Mesodermal cell (in vitro differentiated cells): ENCODE measurements around the gene TMEM35A. TPM values are rescaled to one million over a fixed set of nuclear protein-coding genes. Genes with fewer than 3 reads are reported as not detected.
"Not testable (repeated sequence)": the region's sequence is repeated elsewhere in the genome, so short reads cannot be mapped to it uniquely, and the experiment has no call there.

Source experiments
- H3K27ac ChIP-seq: 2 replicates; pipeline ENCODE4 v1.7.0; 2013; ENCODE audit warnings: mild to moderate bottlenecking, low read depth, low read length, moderate library complexity; ENCODE audit not compliant: severe bottlenecking
- H3K36me3 ChIP-seq: 2 replicates; pipeline ENCODE4 v1.7.1; 2013; ENCODE audit warnings: mild to moderate bottlenecking, low read length, moderate library complexity; ENCODE audit not compliant: control insufficient read depth, insufficient read depth
- H3K4me1 ChIP-seq: one replicate; pipeline ENCODE4 v1.7.1; 2013; ENCODE audit warnings: mild to moderate bottlenecking, low read length; ENCODE audit not compliant: insufficient read depth, control insufficient read depth, poor library complexity, severe bottlenecking
- H3K4me3 ChIP-seq: 2 replicates; pipeline ENCODE4 v1.7.0; 2013; ENCODE audit warnings: low read length, control low read depth, mild to moderate bottlenecking; ENCODE audit not compliant: insufficient read depth, poor library complexity, severe bottlenecking; ENCODE audit errors: extremely low read depth
- H3K9me3 ChIP-seq: 2 replicates; pipeline ENCODE4 v1.7.1; 2013; ENCODE audit warnings: mild to moderate bottlenecking, low read length, moderate library complexity; ENCODE audit not compliant: control insufficient read depth
- WGBS, 2 experiments: methylation state at CpG; one replicate each; pipeline ENCODE4 v1.1.5; 2013; ENCODE audit warnings: missing lambda C conversion rate in 2 of 2; ENCODE audit not compliant: insufficient coverage in 2 of 2; 5-methylcytosine and 5-hydroxymethylcytosine counted together
- polyA plus RNA-seq, 2 experiments: library from polyadenylated mRNA; stranded (reverse); fragments of 50-300 nt; gene quantifications; one replicate each; pipeline ENCODE4 v1.2.3, GENCODE V29; 2013

The TMEM35A gene
- 8.7 TPM for polyA plus RNA-seq (2013, experiment 1 of 2)
- 7.1 TPM for polyA plus RNA-seq (2013, experiment 2 of 2)

DNA sequence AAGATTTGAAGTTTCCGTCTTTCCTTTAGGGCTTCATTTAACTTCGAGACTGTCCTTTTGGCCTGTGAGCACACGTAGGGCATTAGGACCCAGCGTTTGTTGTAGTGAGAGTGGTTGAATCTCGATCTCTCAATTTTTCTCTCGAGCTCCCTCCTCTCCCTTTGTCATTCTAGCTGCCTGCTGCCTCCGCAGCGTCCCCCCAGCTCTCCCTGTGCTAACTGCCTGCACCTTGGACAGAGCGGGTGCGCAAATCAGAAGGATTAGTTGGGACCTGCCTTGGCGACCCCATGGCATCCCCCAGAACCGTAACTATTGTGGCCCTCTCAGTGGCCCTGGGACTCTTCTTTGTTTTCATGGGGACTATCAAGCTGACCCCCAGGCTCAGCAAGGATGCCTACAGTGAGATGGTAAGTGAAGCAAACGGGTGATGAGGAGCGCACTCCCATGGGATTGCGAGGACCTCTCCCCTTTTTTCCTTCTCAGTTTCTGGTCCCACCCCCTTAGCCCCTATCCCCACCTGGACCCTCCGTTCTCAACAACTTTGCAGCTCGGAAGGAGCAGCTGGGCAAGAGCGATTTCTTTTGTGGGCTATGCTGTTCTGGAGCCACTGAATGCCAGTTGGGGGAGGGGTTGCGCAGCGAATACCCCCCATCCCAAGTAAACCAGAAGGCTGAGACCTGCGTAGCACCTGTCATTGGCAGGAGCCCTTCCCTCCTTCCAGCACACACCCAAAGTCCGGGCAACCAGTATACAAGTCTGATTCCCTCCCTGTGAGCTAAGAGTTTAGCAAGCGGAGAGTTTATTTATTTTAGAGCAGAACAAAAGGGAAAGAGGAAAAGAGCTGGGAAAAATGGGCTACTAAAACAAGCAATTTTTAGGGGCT is at the start of gene TMEM35A:
Gene TMEM35A (plus strand): TSS at position 164 of the 883 bp plus-strand sequence. CDS start 124 bp downstream, at position 288.
- no peaks in the 10 kb centered on the region for H3K36me3 ChIP-seq
- H3K27ac ChIP-seq: no peak within 1 kb of the TSS
- H3K4me3 ChIP-seq: peak within 1 kb of the TSS; percentile 36
- H3K4me1 ChIP-seq: peaks cover 6% of the 10 kb centered on the region
- WGBS, 2 experiments: 17% methylated on average over 1 of the region's 23 CpGs; no CpG with 5 or more reads in 1 of the 2 experiments
- no peaks in the 10 kb centered on the region for H3K9me3 ChIP-seq

GRCh38 chrX:101029665-101030064 is 49.0 kb upstream of the TMEM35A start:
- WGBS, 2 experiments: 100% methylated on average over 1 of the region's 1 CpG; no CpG with 5 or more reads in 1 of the 2 experiments
- H3K4me3 ChIP-seq: no peak overlapping the region
- H3K36me3 ChIP-seq: peaks cover 10% of the 10 kb centered on the region
- no peaks in the 10 kb centered on the region for H3K4me1 ChIP-seq
- H3K27ac ChIP-seq: no peak overlapping the region
- no peaks in the 10 kb centered on the region for H3K9me3 ChIP-seq

DNA sequence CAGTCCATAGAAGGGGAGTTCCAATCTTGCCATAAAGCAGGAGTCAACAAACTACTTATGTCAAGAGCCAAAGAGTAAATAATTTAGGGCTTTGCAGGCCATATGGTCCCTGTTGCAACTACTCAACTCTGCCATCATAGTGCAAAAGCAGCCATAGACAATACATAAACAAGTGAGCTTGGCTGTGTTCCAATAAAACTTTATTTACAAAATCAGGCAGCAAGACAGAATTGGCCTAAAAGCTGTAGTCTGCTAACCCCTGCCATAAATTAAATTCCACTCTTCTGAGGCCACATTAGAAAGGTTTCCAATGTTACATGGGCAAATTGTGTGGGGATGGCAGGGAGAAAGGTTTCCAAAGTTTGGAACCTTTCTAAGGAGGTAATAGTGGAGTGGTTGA is 41.4 kb upstream of the TMEM35A start:
- Histone ChIP-seq H3K4me1 (no peaks in the 10 kb centered on the region), H3K36me3 (peaks cover 17% of the 10 kb centered on the region), H3K27ac (no peak overlapping the region), H3K9me3 (no peaks in the 10 kb centered on the region), H3K4me3 (no peak overlapping the region)

GRCh38 chrX:101040197-101040596 is 38.5 kb upstream of the TMEM35A start:
- no peaks in the 10 kb centered on the region for H3K4me1 ChIP-seq
- 88% methylated on average over 3 of the region's 4 CpGs; no CpG with 5 or more reads in 1 of the 2 experiments for WGBS, 2 experiments

DNA sequence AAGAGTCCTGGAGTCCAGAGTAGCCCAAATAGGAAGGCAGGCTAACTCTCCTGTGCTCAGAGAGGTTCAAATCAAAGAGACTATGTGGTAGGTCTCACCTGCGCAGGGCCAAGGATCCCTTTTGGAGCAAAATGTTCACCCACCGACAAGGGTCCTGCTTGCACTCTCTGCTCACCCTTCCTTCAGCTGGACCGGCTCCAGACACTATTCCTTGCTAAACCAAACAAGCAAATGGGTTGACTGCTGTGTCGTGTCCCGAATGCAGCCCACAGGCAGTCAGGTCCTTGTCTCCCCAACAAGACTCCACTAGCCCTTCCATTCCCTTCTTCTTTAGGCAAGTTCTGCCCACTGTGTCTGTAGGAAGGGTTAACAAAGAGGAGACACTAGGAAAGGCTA is 27.5 kb upstream of the TMEM35A start:
- no peaks in the 10 kb centered on the region for H3K4me1 ChIP-seq
- H3K27ac ChIP-seq: no peak overlapping the region
- H3K4me3 ChIP-seq: peak overlapping the region; percentile 48
- H3K9me3 ChIP-seq: no peaks in the 10 kb centered on the region
- H3K36me3 ChIP-seq: no peaks in the 10 kb centered on the region
- 53% methylated on average over 3 of the region's 5 CpGs; no CpG with 5 or more reads in 1 of the 2 experiments for WGBS, 2 experiments

More at GRCh38 chrX:101040197-101040596, 38.5 kb upstream of the TMEM35A start:
- Histone ChIP-seq H3K9me3 (no peaks in the 10 kb centered on the region), H3K27ac (no peak overlapping the region), H3K4me3 (no peak overlapping the region), H3K36me3 (peaks cover 14% of the 10 kb centered on the region)

- no peaks in the 10 kb centered on the region for H3K4me1 ChIP-seq
- H3K27ac ChIP-seq: no peak within 1 kb of the TSS
- no peaks in the 10 kb centered on the region for H3K9me3 ChIP-seq
- 0% methylated on average over 3 to 8 of the region's 43 CpGs for WGBS, 2 experiments
- peak within 1 kb of the TSS; percentile 48 for H3K4me3 ChIP-seq
- no peaks in the 10 kb centered on the region for H3K36me3 ChIP-seq
These were observed 27.0 kb upstream of the TMEM35A start, which contains the start of gene TRMT2B for GRCh38 chrX:101051549-101052302. Gene TRMT2B (minus strand): TSS chrX:101052111. CDS start chrX:101042289, 9,822 bp downstream.

DNA sequence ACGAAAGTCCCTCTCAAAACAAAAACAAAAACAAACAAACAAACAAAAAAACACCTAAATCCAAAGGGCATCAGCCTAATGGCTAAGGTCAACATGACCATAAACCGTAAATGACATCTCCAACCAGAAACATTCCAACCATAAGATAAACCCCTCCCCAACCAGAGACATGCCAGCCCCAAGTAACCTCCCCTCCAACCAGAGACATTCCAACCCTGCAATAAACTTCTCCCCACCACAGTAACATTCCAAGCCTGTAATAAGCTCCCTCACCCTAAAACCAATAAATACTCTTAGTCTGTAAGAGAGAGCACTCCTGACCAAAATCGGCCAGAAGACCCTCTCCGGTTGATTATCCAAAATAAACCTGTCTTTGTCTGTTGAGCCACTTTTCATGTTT is 22.1 kb upstream of the TMEM35A start:
- no CpG with 5 or more reads among the region's 4 CpGs for WGBS, 2 experiments
- peak overlapping the region; percentile 29 for H3K27ac ChIP-seq
- H3K9me3 ChIP-seq, H3K4me1 ChIP-seq, H3K36me3 ChIP-seq, H3K4me3 ChIP-seq: not testable (repeated sequence)

DNA sequence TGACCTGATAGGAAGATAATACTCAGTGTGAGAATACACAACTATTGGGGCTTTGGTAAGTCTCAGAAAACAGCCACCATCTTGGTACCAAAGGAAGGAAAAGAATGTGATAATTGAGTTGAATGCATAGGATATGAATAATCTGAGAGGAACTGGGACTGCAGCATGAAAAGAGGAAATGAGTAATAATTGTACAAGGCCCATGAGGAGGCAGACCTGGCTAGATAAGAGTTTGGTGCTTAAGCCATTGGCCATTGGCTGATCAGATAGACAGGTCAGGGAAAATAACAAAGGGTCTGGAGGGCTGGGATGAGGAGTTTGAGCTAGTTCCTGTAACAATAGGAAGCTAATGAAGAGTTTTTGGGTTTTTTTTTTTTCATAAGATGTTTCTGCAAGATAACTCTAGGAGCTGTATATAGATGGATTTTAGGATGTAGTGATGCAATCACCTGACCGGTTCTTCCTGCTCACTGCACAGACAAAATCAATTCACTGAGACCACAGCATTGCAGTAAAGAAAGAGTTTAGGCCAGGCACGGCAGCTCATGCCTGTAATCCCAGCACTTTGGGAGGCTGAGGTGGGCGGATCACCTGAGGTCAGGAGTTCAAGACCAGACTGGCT is 21.5 kb upstream of the TMEM35A start:
- Histone ChIP-seq H3K9me3 (no peaks in the 10 kb centered on the region), H3K4me1 (peaks cover 3% of the 10 kb centered on the region), H3K27ac (peak overlapping the region; percentile 29), H3K36me3 (no peaks in the 10 kb centered on the region), H3K4me3 (no peak overlapping the region)
- WGBS, 2 experiments: no CpG with 5 or more reads among the region's 3 CpGs

- Histone ChIP-seq H3K36me3 (no peaks in the 10 kb centered on the region), H3K9me3 (no peaks in the 10 kb centered on the region), H3K4me1 (peaks cover under 1% of the 10 kb centered on the region), H3K27ac (no peak overlapping the region), H3K4me3 (no peak overlapping the region)
These were observed 16.5 kb upstream of the TMEM35A start for GRCh38 chrX:101062176-101062575.

DNA sequence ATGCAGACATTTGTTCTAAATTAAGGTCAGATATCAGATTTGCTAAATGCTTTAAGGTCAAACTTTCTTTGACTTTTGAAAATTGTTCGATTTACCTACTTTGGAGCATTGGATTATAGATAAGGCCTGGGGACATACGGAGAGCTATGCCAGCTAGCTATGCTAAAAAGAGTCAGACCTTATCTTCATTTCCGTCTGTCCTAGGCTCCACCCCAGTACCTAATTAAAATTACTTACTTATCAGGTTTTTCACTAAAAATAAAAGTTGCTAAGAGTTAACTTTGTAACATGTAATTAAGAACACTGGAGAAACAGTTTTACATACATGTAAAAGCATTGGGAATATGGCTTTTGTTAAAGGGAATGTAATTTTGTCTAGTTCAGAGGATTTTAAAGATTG is 7.1 kb upstream of the TMEM35A start:
- Histone ChIP-seq H3K4me3 (no peak overlapping the region), H3K9me3 (no peaks in the 10 kb centered on the region), H3K36me3 (no peaks in the 10 kb centered on the region), H3K4me1 (no peaks in the 10 kb centered on the region), H3K27ac (no peak overlapping the region)
- 92% methylated on average over 2 of the region's 3 CpGs; no CpG with 5 or more reads in 1 of the 2 experiments for WGBS, 2 experiments
